H1 (cell line): ENCODE data around the gene CD7. TPM values are rescaled to one million over a fixed set of nuclear protein-coding genes. Genes with fewer than 3 reads are reported as not detected.

Experiments used
- CTCF ChIA-PET: fragments of 300-600 bp; sonication (Branson Sonifier 250); formaldehyde crosslinking; loops from one replicate; lab custom pipeline; 2021; ENCODE audit not compliant: partially characterized antibody; lab: Charles Lee
- POLR2A ChIA-PET: fragments of 300-600 bp; sonication (Branson Sonifier 250); formaldehyde crosslinking; loops from one replicate; lab custom pipeline; 2021; ENCODE audit warnings: inconsistent platforms; ENCODE audit not compliant: partially characterized antibody; lab: Charles Lee
- DNase-seq, 2 experiments: peaks; one replicate each; pipeline versions ENCODE4 v3.0.0 to v3.0.0-alpha.2; 2010 to 2022; ENCODE audit warnings: low spot score in 2 of 2, low read depth in 1 of 2, mixed read lengths in 1 of 2
- FAIRE-seq: peaks from 2 replicates; lab custom pipeline; 2011; peaks lifted over from hg19 to GRCh38; lab: Jason Lieb, UNC
- H2AFZ ChIP-seq: 2 replicates; pipeline ENCODE4 v1.8.1; 2012; ENCODE audit warnings: low read length, inconsistent platforms
- H2AK5ac ChIP-seq: 2 replicates; pipeline ENCODE4 v1.6.1; 2013; ENCODE audit warnings: low read depth, low read length
- H2BK120ac ChIP-seq: replicated peaks from 2 replicates; pipeline ENCODE3; 2013; ENCODE audit warnings: low read depth, low read length, inconsistent platforms
- H2BK12ac ChIP-seq: 2 replicates; pipeline ENCODE4 v1.6.1; 2013; ENCODE audit warnings: low read depth, low read length
- H2BK15ac ChIP-seq: 2 replicates; pipeline ENCODE4 v1.6.1; 2013; ENCODE audit warnings: low read length
- H2BK20ac ChIP-seq: 2 replicates; pipeline ENCODE4 v1.6.1; 2013; ENCODE audit warnings: low read length
- H2BK5ac ChIP-seq: 2 replicates; pipeline ENCODE4 v1.6.1; 2013; ENCODE audit warnings: low read depth, low read length
- H3K14ac ChIP-seq: 2 replicates; pipeline ENCODE4 v1.6.1; 2013; ENCODE audit warnings: inconsistent platforms; ENCODE audit not compliant: insufficient read length
- H3K18ac ChIP-seq: 2 replicates; pipeline ENCODE4 v1.6.1; 2013; ENCODE audit warnings: low read length; ENCODE audit errors: extremely low read depth
- H3K23ac ChIP-seq: 2 replicates; pipeline ENCODE4 v1.6.1; 2013; ENCODE audit warnings: inconsistent platforms; ENCODE audit not compliant: insufficient read length
- H3K23me2 ChIP-seq: 2 replicates; pipeline ENCODE4 v1.6.1; 2013; ENCODE audit warnings: low read depth, low read length
- H3K27ac ChIP-seq: 2 replicates; pipeline ENCODE4 v1.6.1; 2011; ENCODE audit warnings: low read depth, low read length, inconsistent platforms
- H3K27me3 ChIP-seq, 4 experiments: replicated peaks in 1 of 4; 1 replicate in 1 of 4; 2 replicates in 3 of 4; pipeline versions ENCODE4 v1.6.1 to v1.8.1; 2011 to 2013; ENCODE audit warnings: low read length in 3 of 4, mild to moderate bottlenecking in 3 of 4, inconsistent platforms in 2 of 4, mixed read lengths in 2 of 4, moderate library complexity in 1 of 4; ENCODE audit not compliant: control insufficient read depth in 3 of 4, insufficient read depth in 3 of 4; ENCODE audit errors: extremely low read depth in 1 of 4
- H3K36me3 ChIP-seq, 4 experiments: 2 replicates each; pipeline versions ENCODE4 v1.6.1 to v1.8.1; 2011 to 2013; ENCODE audit warnings: mild to moderate bottlenecking in 4 of 4, low read length in 3 of 4, moderate library complexity in 2 of 4, control low read depth in 1 of 4, inconsistent platforms in 1 of 4; ENCODE audit not compliant: insufficient read depth in 4 of 4, control insufficient read depth in 2 of 4
- H3K4ac ChIP-seq: replicated peaks from 2 replicates; pipeline ENCODE3; 2013; ENCODE audit warnings: low read length, low read depth, mixed read lengths, inconsistent platforms; ENCODE audit not compliant: insufficient read length
- H3K4me1 ChIP-seq, 4 experiments: replicated peaks in 1 of 4; 1 replicate in 1 of 4; 2 replicates in 3 of 4; pipeline versions ENCODE4 v1.6.1 to v1.8.1; 2011 to 2013; ENCODE audit warnings: low read length in 3 of 4, inconsistent platforms in 2 of 4, mixed read lengths in 1 of 4; ENCODE audit not compliant: insufficient read depth in 4 of 4, control insufficient read depth in 3 of 4
- H3K4me2 ChIP-seq, 2 experiments: 2 replicates each; pipeline versions ENCODE4 v1.6.1 to v1.8.1; 2011 to 2013; ENCODE audit warnings: low read depth in 2 of 2, low read length in 2 of 2, control low read depth in 1 of 2, inconsistent platforms in 1 of 2, mild to moderate bottlenecking in 1 of 2; ENCODE audit not compliant: insufficient read depth in 1 of 2
- H3K4me3 ChIP-seq, 4 experiments: fragments of 200-600, 300-600 bp in 1 of 4; sonication (generic), shearing (Covaris generic), sonication (Bioruptor Twin) in 1 of 4; 2 replicates each; pipeline versions ENCODE4 v1.5.1 to v1.8.1; 2011 to 2016; ENCODE audit warnings: low read length in 4 of 4, low read depth in 3 of 4, control low read depth in 2 of 4, inconsistent platforms in 2 of 4, mild to moderate bottlenecking in 2 of 4, mixed read lengths in 1 of 4, moderate library complexity in 1 of 4; ENCODE audit not compliant: insufficient read depth in 2 of 4; ENCODE audit errors: extremely low read depth in 1 of 4
- H3K56ac ChIP-seq: replicated peaks from 2 replicates; pipeline ENCODE3; 2013; ENCODE audit warnings: low read depth, mild to moderate bottlenecking, mixed read lengths, low read length, inconsistent platforms; ENCODE audit not compliant: insufficient read length
- H3K79me1 ChIP-seq: 2 replicates; pipeline ENCODE4 v1.6.1; 2013; ENCODE audit warnings: low read depth, low read length, control low read depth
- H3K79me2 ChIP-seq, 2 experiments: 2 replicates each; pipeline versions ENCODE4 v1.6.1 to v1.8.1; 2012 to 2013; ENCODE audit warnings: low read length in 2 of 2, mild to moderate bottlenecking in 2 of 2, inconsistent platforms in 1 of 2; ENCODE audit not compliant: insufficient read depth in 2 of 2, control insufficient read depth in 1 of 2
- H3K9ac ChIP-seq, 4 experiments: replicated peaks in 1 of 4; 1 replicate in 1 of 4; 2 replicates in 3 of 4; pipeline versions ENCODE4 v1.6.1 to v1.8.1; 2011 to 2013; ENCODE audit warnings: low read depth in 3 of 4, low read length in 3 of 4, control low read depth in 2 of 4, mild to moderate bottlenecking in 2 of 4, moderate library complexity in 2 of 4, inconsistent platforms in 1 of 4; ENCODE audit errors: extremely low read depth in 1 of 4
- H3K9me3 ChIP-seq, 2 experiments: 2 replicates each; pipeline versions ENCODE4 v1.6.1 to v1.8.1; 2012 to 2013; ENCODE audit warnings: mild to moderate bottlenecking in 2 of 2, moderate library complexity in 2 of 2, control low read depth in 1 of 2, inconsistent platforms in 1 of 2, low read depth in 1 of 2, low read length in 1 of 2, mixed read lengths in 1 of 2; ENCODE audit not compliant: insufficient read depth in 2 of 2
- H4K20me1 ChIP-seq, 2 experiments: replicated peaks in 1 of 2; 2 replicates each; pipeline versions ENCODE3 to v1.8.1; 2011 to 2013; ENCODE audit warnings: inconsistent platforms in 2 of 2, low read length in 2 of 2, mild to moderate bottlenecking in 1 of 2; ENCODE audit not compliant: insufficient read depth in 2 of 2, control insufficient read depth in 1 of 2
- H4K5ac ChIP-seq: 2 replicates; pipeline ENCODE4 v1.6.1; 2013; ENCODE audit warnings: low read length, low read depth, mixed read lengths, inconsistent platforms; ENCODE audit not compliant: insufficient read length
- H4K8ac ChIP-seq: 2 replicates; pipeline ENCODE4 v1.8.0; 2013; ENCODE audit warnings: mild to moderate bottlenecking, moderate library complexity, low read length, inconsistent platforms; ENCODE audit not compliant: insufficient read depth; ENCODE audit errors: extremely low read depth
- H4K91ac ChIP-seq: replicated peaks from 2 replicates; pipeline ENCODE3; 2013; ENCODE audit warnings: low read length, mixed read lengths, inconsistent platforms; ENCODE audit not compliant: insufficient read length
- ASH2L ChIP-seq: fragments of 200-600, 300-600 bp; sonication (generic); IDR thresholded peaks from one replicate; pipeline ENCODE4 v1.7.1; 2017; ENCODE audit warnings: low read length
- CBX8 ChIP-seq: fragments of 300-800, 300-1000 bp; sonication (generic); IDR thresholded peaks from 2 replicates; pipeline ENCODE4 v1.7.1; 2016; ENCODE audit warnings: low read depth, low read length, borderline replicate concordance
- EZH2 ChIP-seq: fragments of 200-600 bp; sonication (generic); IDR thresholded peaks from 2 replicates; pipeline ENCODE4 v1.7.1; 2012; ENCODE audit warnings: low read depth, mild to moderate bottlenecking, moderate library complexity, low read length, inconsistent platforms; ENCODE audit not compliant: severe bottlenecking
- NANOG ChIP-seq: IDR thresholded peaks from 2 replicates; pipeline ENCODE4 v1.6.1; 2011; ENCODE audit warnings: low read length, low read depth, mild to moderate bottlenecking, inconsistent platforms; ENCODE audit not compliant: insufficient read depth, poor library complexity, severe bottlenecking
- RXRA ChIP-seq: IDR thresholded peaks from 2 replicates; pipeline ENCODE4 v1.6.1; 2011; ENCODE audit warnings: low read depth, mild to moderate bottlenecking, low read length, moderate library complexity; ENCODE audit not compliant: insufficient read depth
- SP1 ChIP-seq: IDR thresholded peaks from 2 replicates; pipeline ENCODE4 v1.6.1; 2011; ENCODE audit warnings: low read depth, low read length
- TBP ChIP-seq: IDR thresholded peaks from 2 replicates; pipeline ENCODE4 v1.6.1; 2011; ENCODE audit warnings: low read depth, low read length, improper control_type of control experiment
- TCF12 ChIP-seq: IDR thresholded peaks from 2 replicates; pipeline ENCODE4 v1.6.1; 2011; ENCODE audit warnings: low read depth, mild to moderate bottlenecking, low read length
- ZNF274 ChIP-seq: IDR thresholded peaks from 2 replicates; pipeline ENCODE4 v1.7.0; 2012; ENCODE audit warnings: low read length, borderline replicate concordance; ENCODE audit errors: extremely low read depth
- WGBS, 2 experiments: shearing (Covaris generic) in 1 of 2; methylation state at CpG; one replicate each; pipeline versions ENCODE4 v1.1.6 to v1.1.7; 2013 to 2015; ENCODE audit warnings: low lambda C conversion rate in 2 of 2, mixed read lengths in 2 of 2, inconsistent platforms in 1 of 2, low coverage in 1 of 2, missing lambda C conversion rate in 1 of 2; ENCODE audit not compliant: insufficient replicate concordance in 2 of 2, insufficient coverage in 1 of 2, insufficient read length in 1 of 2; ENCODE audit errors: extremely low coverage in 1 of 2, missing lambda C conversion rate in 1 of 2; 5-methylcytosine and 5-hydroxymethylcytosine counted together
- long read RNA-seq, 2 experiments: library from RNA in 1 of 2; library from capped mRNA in 1 of 2; stranded (forward); transcript quantifications; one replicate each; pipeline ENCODE4 v2.0.0, GENCODE V29; 2021; ENCODE audit warnings: inconsistent platforms in 1 of 2
- polyA minus RNA-seq, 3 experiments: library from RNA; depleted of rRNA, polyadenylated mRNA; stranded (reverse); fragments of >200 nt; gene quantifications; 1 replicate in 2 of 3; 2 replicates in 1 of 3; pipeline ENCODE4 v1.2.3, GENCODE V29; 2011
- polyA plus RNA-seq, 7 experiments: library from polyadenylated mRNA; depleted of rRNA in 3 of 7; stranded (reverse) in 5 of 7; unstranded in 2 of 7; fragments of >200 nt in 5 of 7; fragments of 200-250 nt in 2 of 7; gene quantifications; 1 replicate in 5 of 7; 2 replicates in 1 of 7; 4 replicates in 1 of 7; pipeline versions ENCODE4 v1.2.1 to v1.2.3, GENCODE V29; 2011 to 2013; ENCODE audit warnings: missing spikeins in 2 of 7, mixed read lengths in 2 of 7
- total RNA-seq: library from RNA; stranded (reverse); fragmentation: NEBNext Ultra II Directional; extraction: Animal tissue kit (Norgen Biotek cat#: 25700); gene quantifications from 2 replicates; pipeline ENCODE4 v1.2.1, GENCODE V29; 2021

The CD7 gene
- total RNA-seq: 0.86 and 1.3 TPM in 2 replicates
- 0.83 and 1.8 TPM in 2 replicates for polyA plus RNA-seq (2011; rRNA removed)
- polyA plus RNA-seq (2011; cell fraction: cytosol; rRNA removed): 0.90 TPM
- 1.3 TPM for polyA plus RNA-seq (2011; cell fraction: nucleus; rRNA removed)
- polyA plus RNA-seq (2012, experiment 1 of 2): 0.37 to 2.0 TPM (median 1.2 TPM) in 4 replicates
- 0.37 TPM for polyA plus RNA-seq (2012, experiment 2 of 2)
- polyA plus RNA-seq (2013, experiment 1 of 2): 1.7 TPM
- polyA plus RNA-seq (2013, experiment 2 of 2): 1.9 TPM
- 0.12 TPM in 1 of 2 replicates, not detected in the other for polyA minus RNA-seq (2011; rRNA and poly(A)+ RNA removed)
- polyA minus RNA-seq (2011; cell fraction: cytosol; rRNA and poly(A)+ RNA removed): not detected
- polyA minus RNA-seq (2011; cell fraction: nucleus; rRNA and poly(A)+ RNA removed): 0.50 TPM
- long read RNA-seq, experiment 1, partial matches to known transcripts: 2 of 2 reads
- long read RNA-seq, experiment 1, other reads (novel, unspliced or antisense): 0 of 2 reads
- long read RNA-seq, experiment 2, partial matches to known transcripts: 0 of 2 reads
- long read RNA-seq, experiment 2, other reads (novel, unspliced or antisense): 0 of 2 reads

DNA sequence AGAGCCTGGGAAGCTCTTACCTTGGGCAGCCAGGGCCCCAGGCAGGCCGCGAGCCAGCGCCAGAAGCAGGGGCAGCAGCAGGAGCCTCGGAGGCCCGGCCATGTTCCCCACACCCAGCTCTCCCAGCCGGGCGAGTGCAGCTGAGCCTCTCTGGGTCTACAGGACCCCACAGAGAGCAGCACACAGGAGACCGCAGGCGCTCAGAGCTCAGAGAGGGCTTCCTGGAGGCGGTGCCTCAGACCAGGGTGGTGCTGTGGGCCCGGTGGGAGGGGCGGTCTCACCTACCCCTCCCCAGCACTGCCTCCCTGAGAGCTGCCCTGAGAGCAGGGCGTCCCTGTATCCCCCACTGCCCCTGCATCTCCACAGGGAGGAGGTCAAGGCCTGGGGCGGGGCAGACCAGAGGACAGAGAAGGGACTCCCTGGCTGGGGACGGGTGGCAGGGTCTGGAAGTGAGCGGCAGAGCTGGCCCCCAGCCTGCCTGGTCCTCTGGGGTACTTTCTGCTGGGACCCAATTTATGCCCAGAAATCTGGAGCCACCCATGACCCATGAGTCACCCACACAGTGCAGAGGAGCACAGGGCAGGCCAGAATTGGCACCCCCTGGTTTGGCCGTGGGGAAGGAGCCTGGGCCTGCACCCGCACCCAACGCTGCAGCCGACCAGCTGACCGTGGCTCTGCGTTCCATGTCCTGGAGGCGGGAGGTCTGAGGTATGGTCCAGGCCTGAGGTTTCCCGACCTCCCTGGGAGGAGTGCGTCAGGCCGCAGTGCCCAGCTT, at the start of gene CD7:
Gene CD7 (minus strand): TSS at position 215 of the 775 bp plus-strand sequence. CDS start 113 bp downstream, at position 102.
- Histone ChIP-seq H3K79me1 (no peaks in the 10 kb centered on the region), H2BK20ac (no peak within 1 kb of the TSS), H3K79me2 (no peaks in the 10 kb centered on the region), H3K9ac (no peak within 1 kb of the TSS), H2BK5ac (peak within 1 kb of the TSS; percentile 24; the same call in 1 of the 2 replicates), H3K18ac (peak within 1 kb of the TSS; percentile 32; the same call in 1 of the 2 replicates), H2AFZ (no peak within 1 kb of the TSS), H2BK15ac (no peak within 1 kb of the TSS), H3K27me3 (no peaks in the 10 kb centered on the region; a peak in 3 of 7 replicates), H3K23me2 (peaks cover 5% of the 10 kb centered on the region; the same call in 1 of the 2 replicates), H3K9me3 (peaks cover 0 to 14% of the 10 kb centered on the region in 2 experiments; a peak in 1 of 4 replicates), H3K27ac (no peak within 1 kb of the TSS), H3K4me1 (peaks cover 0 to 5% (median 4%) of the 10 kb centered on the region in 4 experiments; a peak in 5 of 7 replicates), H4K91ac (peak within 1 kb of the TSS; percentile 40), H3K4me3 (no peak within 1 kb of the TSS), H4K20me1 (peaks cover 0 to 11% of the 10 kb centered on the region in 2 experiments), H3K36me3 (no peaks in the 10 kb centered on the region), H3K23ac (no peak within 1 kb of the TSS), H2BK12ac (peak within 1 kb of the TSS; percentile 22; the same call in 1 of the 2 replicates), H4K5ac (no peak within 1 kb of the TSS), H3K14ac (no peak within 1 kb of the TSS), H2BK120ac (no peak within 1 kb of the TSS), H4K8ac (peak within 1 kb of the TSS; percentile 68), H3K4ac (no peak within 1 kb of the TSS), H2AK5ac (peak within 1 kb of the TSS; percentile 53), H3K4me2 (no peak within 1 kb of the TSS; a peak in 1 of 4 replicates), H3K56ac (no peak within 1 kb of the TSS)
- ChIA-PET POLR2A (interaction anchor here (0.8 to 1.4 kb wide), 4 partner anchors 15 to 81 kb away, joined by 3 to 6 read pairs (median 3); no protein-coding TSS in a partner anchor), CTCF (interaction anchor here (0.6 to 3.1 kb wide), 10 partner anchors 10 to 537 kb away, joined by 3 to 19 read pairs (median 4); partner anchors contain the start of gene SECTM1)
- FAIRE-seq (no peak), DNase-seq (no peak)
- 88% methylated on average over 21 of the region's 26 CpGs; no CpG with 5 or more reads in 1 of the 2 experiments for WGBS, 2 experiments
- TF ChIP-seq TBP (no peak), ZNF274 (no peak), SP1 (no peak), TCF12 (no peak), EZH2 (no peak), RXRA (no peak), CBX8 (no peak), ASH2L (no peak), NANOG (no peak)
